IPS-18a (cell line): Measurements from ENCODE around the gene SH3BP5.

ENCODE experiments used
- H3K27ac ChIP-seq: one replicate; pipeline ENCODE4 v1.5.1; 2013; ENCODE audit warnings: low read length
- H3K27me3 ChIP-seq: one replicate; pipeline ENCODE4 v1.6.1; 2013; ENCODE audit warnings: mild to moderate bottlenecking, low read length; ENCODE audit not compliant: control insufficient read depth, insufficient read depth
- H3K36me3 ChIP-seq: one replicate; pipeline ENCODE4 v1.6.1; 2013; ENCODE audit warnings: low read depth, low read length; ENCODE audit not compliant: control insufficient read depth
- H3K4me1 ChIP-seq: one replicate; pipeline ENCODE4 v1.6.1; 2013; ENCODE audit warnings: low read depth, low read length; ENCODE audit not compliant: control insufficient read depth
- H3K4me3 ChIP-seq: one replicate; pipeline ENCODE4 v1.5.1; 2013; ENCODE audit warnings: low read length
- H3K9ac ChIP-seq: one replicate; pipeline ENCODE4 v1.6.1; 2013; ENCODE audit warnings: mild to moderate bottlenecking, low read length, moderate library complexity
- H3K9me3 ChIP-seq: one replicate; pipeline ENCODE4 v1.6.1; 2013; ENCODE audit warnings: low read depth, low read length; ENCODE audit not compliant: control insufficient read depth

The SH3BP5 gene

GRCh38 chr3:15267502-15267901, 64.9 kb downstream of the SH3BP5 start:
- Histone ChIP-seq H3K27me3 (no peaks in the 10 kb centered on the region), H3K36me3 (no peaks in the 10 kb centered on the region), H3K9me3 (no peaks in the 10 kb centered on the region), H3K4me3 (no peak overlapping the region), H3K27ac (no peak overlapping the region), H3K4me1 (no peaks in the 10 kb centered on the region), H3K9ac (no peak overlapping the region)

- H3K9ac ChIP-seq = no peak overlapping the region
- H3K4me1 ChIP-seq = no peaks in the 10 kb centered on the region
- no peaks in the 10 kb centered on the region for H3K9me3 ChIP-seq
- H3K4me3 ChIP-seq = no peak overlapping the region
- H3K27ac ChIP-seq = no peak overlapping the region
- H3K27me3 ChIP-seq = no peaks in the 10 kb centered on the region
- no peaks in the 10 kb centered on the region for H3K36me3 ChIP-seq
Measured at GRCh38 chr3:15266510-15267376, 65.6 kb downstream of the SH3BP5 start.

- no peaks in the 10 kb centered on the region for H3K9me3 ChIP-seq
- H3K27me3 ChIP-seq = no peaks in the 10 kb centered on the region
- no peak overlapping the region for H3K9ac ChIP-seq
- no peak overlapping the region for H3K27ac ChIP-seq
- no peak overlapping the region for H3K4me3 ChIP-seq
- H3K4me1 ChIP-seq = no peaks in the 10 kb centered on the region
- peaks cover 2% of the 10 kb centered on the region for H3K36me3 ChIP-seq
Measured at GRCh38 chr3:15265655-15266509, 66.5 kb downstream of the SH3BP5 start.

- H3K27ac ChIP-seq = no peak overlapping the region
- no peaks in the 10 kb centered on the region for H3K4me1 ChIP-seq
- H3K36me3 ChIP-seq = peaks cover 9% of the 10 kb centered on the region
- H3K27me3 ChIP-seq = no peaks in the 10 kb centered on the region
- no peak overlapping the region for H3K4me3 ChIP-seq
- H3K9me3 ChIP-seq = no peaks in the 10 kb centered on the region
- no peak overlapping the region for H3K9ac ChIP-seq
Measured at GRCh38 chr3:15264486-15264885, 67.9 kb downstream of the SH3BP5 start.

GRCh38 chr3:15263926-15264325, 68.5 kb downstream of the SH3BP5 start:
- Histone ChIP-seq H3K9me3 (no peaks in the 10 kb centered on the region), H3K4me1 (no peaks in the 10 kb centered on the region), H3K9ac (no peak overlapping the region), H3K27ac (no peak overlapping the region), H3K27me3 (no peaks in the 10 kb centered on the region), H3K4me3 (no peak overlapping the region), H3K36me3 (peaks cover 14% of the 10 kb centered on the region)

GRCh38 chr3:15263120-15263519, 69.3 kb downstream of the SH3BP5 start:
- Histone ChIP-seq H3K27me3 (no peaks in the 10 kb centered on the region), H3K9me3 (no peaks in the 10 kb centered on the region), H3K9ac (no peak overlapping the region), H3K36me3 (peaks cover 19% of the 10 kb centered on the region), H3K27ac (no peak overlapping the region), H3K4me3 (no peak overlapping the region), H3K4me1 (no peaks in the 10 kb centered on the region)

- Histone ChIP-seq H3K27ac (no peak overlapping the region), H3K9me3 (no peaks in the 10 kb centered on the region), H3K36me3 (peaks cover 30% of the 10 kb centered on the region), H3K4me3 (no peak overlapping the region), H3K27me3 (no peaks in the 10 kb centered on the region), H3K4me1 (no peaks in the 10 kb centered on the region), H3K9ac (no peak overlapping the region)
Measured at GRCh38 chr3:15262021-15262420, 70.4 kb downstream of the SH3BP5 start.

GRCh38 chr3:15261274-15261673, 71.1 kb downstream of the SH3BP5 start:
- Histone ChIP-seq H3K27me3 (no peaks in the 10 kb centered on the region), H3K27ac (no peak overlapping the region), H3K36me3 (peaks cover 37% of the 10 kb centered on the region), H3K4me1 (no peaks in the 10 kb centered on the region), H3K9ac (no peak overlapping the region), H3K9me3 (no peaks in the 10 kb centered on the region), H3K4me3 (no peak overlapping the region)

GRCh38 chr3:15260531-15260930, 71.9 kb downstream of the SH3BP5 start:
- Histone ChIP-seq H3K27me3 (no peaks in the 10 kb centered on the region), H3K9me3 (no peaks in the 10 kb centered on the region), H3K4me3 (no peak overlapping the region), H3K9ac (no peak overlapping the region), H3K36me3 (peaks cover 45% of the 10 kb centered on the region), H3K4me1 (no peaks in the 10 kb centered on the region), H3K27ac (no peak overlapping the region)

GRCh38 chr3:15258720-15259119, 73.7 kb downstream of the SH3BP5 start:
- H3K36me3 ChIP-seq = peaks cover 48% of the 10 kb centered on the region
- no peak overlapping the region for H3K27ac ChIP-seq
- no peak overlapping the region for H3K9ac ChIP-seq
- no peaks in the 10 kb centered on the region for H3K27me3 ChIP-seq
- no peaks in the 10 kb centered on the region for H3K9me3 ChIP-seq
- H3K4me3 ChIP-seq = no peak overlapping the region
- H3K4me1 ChIP-seq = no peaks in the 10 kb centered on the region

- H3K9ac ChIP-seq = no peak overlapping the region
- no peaks in the 10 kb centered on the region for H3K4me1 ChIP-seq
- no peak overlapping the region for H3K27ac ChIP-seq
- H3K36me3 ChIP-seq = peaks cover 60% of the 10 kb centered on the region
- H3K27me3 ChIP-seq = no peaks in the 10 kb centered on the region
- no peaks in the 10 kb centered on the region for H3K9me3 ChIP-seq
- H3K4me3 ChIP-seq = no peak overlapping the region
Measured at GRCh38 chr3:15256861-15257341, 75.5 kb downstream of the SH3BP5 start.
